Nephron (organoid): ENCODE measurements around the gene SATB2.

Experiments
- H3K27ac Mint-ChIP-seq, 3 experiments: 2 replicates each; pipeline ENCODE4 v1.8.0; 2020; ENCODE audit warnings: mixed read lengths in 3 of 3, mild to moderate bottlenecking in 2 of 3, moderate library complexity in 1 of 3
- H3K27me3 Mint-ChIP-seq: 2 replicates; pipeline ENCODE4 v1.8.0; 2021; ENCODE audit warnings: low read depth, mild to moderate bottlenecking, moderate library complexity, mixed read lengths
- H3K36me3 Mint-ChIP-seq: 2 replicates; pipeline ENCODE4 v1.8.0; 2020; ENCODE audit warnings: low read depth, mixed read lengths
- H3K4me1 Mint-ChIP-seq: 2 replicates; pipeline ENCODE4 v1.8.0; 2020; ENCODE audit warnings: mixed read lengths
- H3K4me3 Mint-ChIP-seq, 3 experiments: 2 replicates each; pipeline ENCODE4 v1.8.0; 2020; ENCODE audit warnings: mild to moderate bottlenecking in 3 of 3, mixed read lengths in 3 of 3, moderate library complexity in 2 of 3
- H3K9me3 Mint-ChIP-seq: 2 replicates; pipeline ENCODE4 v1.8.0; 2020; ENCODE audit warnings: mixed read lengths
- TF ChIP-seq, protein P1 (sequence below), 3 experiments: fragments of 200-600 bp; sonication (generic); IDR thresholded peaks; one replicate each; pipeline ENCODE4 v1.5.0; 2021; ENCODE audit warnings: antibody characterized with exemption in 3 of 3; ENCODE audit not compliant: unreplicated experiment in 3 of 3

SATB2 gene

DNA sequence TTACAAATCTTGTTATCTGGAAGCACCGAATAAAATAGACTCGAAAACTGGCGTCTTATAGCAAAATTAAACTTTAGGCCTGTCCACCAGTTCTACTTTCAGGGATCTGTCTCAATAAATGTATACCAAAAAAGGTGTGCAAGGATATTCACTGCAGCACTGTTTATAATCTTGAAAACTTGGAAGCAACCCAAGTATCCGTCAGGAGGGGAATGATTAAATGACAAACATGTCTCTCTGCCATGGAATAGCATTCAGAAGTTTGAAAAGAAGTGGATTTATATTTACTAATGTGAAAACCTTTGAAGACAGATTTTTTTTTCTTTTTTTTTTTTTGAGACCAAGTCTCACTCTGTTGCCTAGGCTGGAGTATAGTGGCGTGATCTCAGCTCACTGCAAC lies 32.3 kb upstream of the SATB2 start:
- Mint-ChIP-seq H3K36me3 (no peaks in the 10 kb centered on the region), H3K27ac (no peak overlapping the region), H3K27me3 (peaks cover 9% of the 10 kb centered on the region), H3K4me1 (no peaks in the 10 kb centered on the region), H3K9me3 (no peaks in the 10 kb centered on the region), H3K4me3 (no peak overlapping the region)
- TF ChIP-seq, protein P1, sequence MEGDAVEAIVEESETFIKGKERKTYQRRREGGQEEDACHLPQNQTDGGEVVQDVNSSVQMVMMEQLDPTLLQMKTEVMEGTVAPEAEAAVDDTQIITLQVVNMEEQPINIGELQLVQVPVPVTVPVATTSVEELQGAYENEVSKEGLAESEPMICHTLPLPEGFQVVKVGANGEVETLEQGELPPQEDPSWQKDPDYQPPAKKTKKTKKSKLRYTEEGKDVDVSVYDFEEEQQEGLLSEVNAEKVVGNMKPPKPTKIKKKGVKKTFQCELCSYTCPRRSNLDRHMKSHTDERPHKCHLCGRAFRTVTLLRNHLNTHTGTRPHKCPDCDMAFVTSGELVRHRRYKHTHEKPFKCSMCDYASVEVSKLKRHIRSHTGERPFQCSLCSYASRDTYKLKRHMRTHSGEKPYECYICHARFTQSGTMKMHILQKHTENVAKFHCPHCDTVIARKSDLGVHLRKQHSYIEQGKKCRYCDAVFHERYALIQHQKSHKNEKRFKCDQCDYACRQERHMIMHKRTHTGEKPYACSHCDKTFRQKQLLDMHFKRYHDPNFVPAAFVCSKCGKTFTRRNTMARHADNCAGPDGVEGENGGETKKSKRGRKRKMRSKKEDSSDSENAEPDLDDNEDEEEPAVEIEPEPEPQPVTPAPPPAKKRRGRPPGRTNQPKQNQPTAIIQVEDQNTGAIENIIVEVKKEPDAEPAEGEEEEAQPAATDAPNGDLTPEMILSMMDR (IDR thresholded peaks at IDR 0.05; ENCODE audit: unreplicated experiment in 3 of 3), result no peak

DNA sequence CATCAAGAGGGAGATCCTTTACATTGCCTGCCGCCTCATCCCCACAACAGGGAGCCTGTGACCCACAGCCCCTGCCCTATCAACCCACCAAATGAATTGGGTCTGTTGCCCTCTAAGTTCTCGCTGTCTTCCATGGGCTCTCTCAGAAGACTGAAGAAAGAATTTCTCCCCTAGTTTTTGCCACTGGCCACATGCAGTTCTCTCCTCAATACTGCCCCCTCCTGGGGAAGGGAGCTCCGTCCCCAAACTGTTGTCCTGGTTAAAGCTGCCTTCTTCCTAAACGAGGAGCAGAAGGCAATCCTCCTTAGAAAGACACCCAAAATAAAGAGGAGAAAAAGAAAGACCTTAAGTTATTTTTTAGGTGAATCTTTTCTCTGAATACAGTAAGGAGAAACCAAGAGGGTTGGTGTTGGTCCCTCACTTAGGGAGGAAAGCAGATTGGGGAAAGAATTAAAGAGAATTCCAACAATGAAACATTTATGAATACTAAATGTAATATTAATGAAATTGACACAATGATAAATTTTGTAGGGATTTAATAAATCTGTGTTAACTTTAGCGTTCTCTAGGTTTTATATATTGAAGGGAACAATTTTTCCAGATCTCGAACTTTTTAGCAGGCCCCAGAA lies 31.1 kb upstream of the SATB2 start:
- Mint-ChIP-seq H3K36me3 (no peaks in the 10 kb centered on the region), H3K27ac (no peak overlapping the region), H3K9me3 (no peaks in the 10 kb centered on the region), H3K4me1 (no peaks in the 10 kb centered on the region), H3K4me3 (no peak overlapping the region), H3K27me3 (peaks cover 14% of the 10 kb centered on the region)
- TF ChIP-seq, protein P1 (IDR thresholded peaks at IDR 0.05; ENCODE audit: unreplicated experiment in 3 of 3), result peak; percentile 50 to 70 (median 61)

DNA sequence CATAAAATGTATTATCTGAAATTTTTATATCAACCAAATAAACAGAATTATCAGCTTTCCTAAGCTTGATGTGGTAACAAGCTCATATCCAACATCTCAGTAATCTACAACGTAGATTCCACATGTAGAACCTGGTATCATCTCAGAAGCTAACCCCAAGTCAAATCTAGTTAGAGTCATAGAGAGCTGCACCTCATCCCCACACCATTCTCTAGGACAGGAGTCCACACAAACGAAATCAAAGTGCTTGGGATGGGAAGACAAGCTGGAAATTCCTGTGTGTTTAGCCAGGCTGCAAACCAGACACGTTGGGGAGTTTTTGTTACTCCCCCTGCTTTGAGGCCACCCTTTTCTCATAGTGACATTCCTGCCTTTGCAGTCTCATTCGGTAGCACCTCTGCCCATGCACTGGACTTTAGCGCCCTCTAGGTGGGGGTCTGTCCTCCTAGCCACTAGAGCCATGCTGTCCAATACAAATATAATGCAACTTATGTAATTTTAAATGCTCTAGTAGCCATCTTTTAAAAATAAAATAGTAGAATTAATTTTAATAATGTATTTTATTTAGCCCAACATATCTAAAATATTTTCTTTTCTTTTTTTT lies 28.1 kb upstream of the SATB2 start:
- Mint-ChIP-seq H3K36me3 (no peaks in the 10 kb centered on the region), H3K4me1 (no peaks in the 10 kb centered on the region), H3K9me3 (no peaks in the 10 kb centered on the region), H3K4me3 (no peak overlapping the region), H3K27me3 (peaks cover 23% of the 10 kb centered on the region), H3K27ac (no peak overlapping the region)
- TF ChIP-seq, protein P1 (IDR thresholded peaks at IDR 0.05; ENCODE audit: unreplicated experiment in 3 of 3), result peak; percentile 45 to 74 (median 61)

DNA sequence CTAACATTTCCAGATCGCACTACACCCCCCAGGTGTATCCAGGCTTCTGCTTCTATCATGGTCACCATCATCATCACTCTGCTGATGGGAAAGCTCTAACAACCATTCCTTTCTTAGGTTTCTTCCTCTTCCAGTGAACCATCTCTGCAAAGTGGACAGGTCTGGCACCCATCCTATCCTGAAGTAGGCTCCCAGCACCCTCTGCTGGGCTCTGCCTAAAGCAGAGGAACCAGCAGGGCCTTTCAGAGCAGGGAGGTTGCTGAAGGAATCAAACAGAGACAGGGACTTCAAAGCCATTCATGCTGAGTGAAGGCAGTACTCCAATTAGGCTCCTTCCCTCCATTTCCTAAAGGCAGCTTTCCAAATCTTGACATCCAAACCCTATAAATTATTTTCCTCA lies 27.2 kb upstream of the SATB2 start:
- no peak overlapping the region for H3K27ac Mint-ChIP-seq
- TF ChIP-seq, protein P1 (IDR thresholded peaks at IDR 0.05; ENCODE audit: unreplicated experiment in 3 of 3), result peak in 1 of 3 experiments; percentile 19
- H3K27me3 Mint-ChIP-seq, result peaks cover 27% of the 10 kb centered on the region
- no peak overlapping the region for H3K4me3 Mint-ChIP-seq
- H3K4me1 Mint-ChIP-seq, result no peaks in the 10 kb centered on the region
- no peaks in the 10 kb centered on the region for H3K36me3 Mint-ChIP-seq
- H3K9me3 Mint-ChIP-seq, result no peaks in the 10 kb centered on the region

DNA sequence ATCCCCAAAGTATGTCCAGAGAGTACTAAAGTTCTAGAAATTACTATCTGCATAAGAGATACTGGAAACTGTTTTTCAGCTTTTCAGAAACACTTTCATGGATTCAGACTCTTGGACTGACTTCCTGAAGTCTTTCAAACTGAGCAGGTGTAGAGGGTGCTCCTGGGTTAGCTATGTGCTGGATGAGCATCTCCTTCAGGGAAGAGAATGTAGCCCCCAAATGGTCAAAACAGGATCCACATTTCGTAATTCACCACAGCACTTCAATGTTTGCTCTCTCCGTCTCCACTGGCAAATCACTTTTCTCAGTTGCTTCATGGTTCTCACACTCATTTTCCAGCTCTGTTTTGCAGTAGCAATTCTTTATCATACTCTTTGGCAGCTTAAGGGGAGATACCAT lies 23.2 kb upstream of the SATB2 start:
- Mint-ChIP-seq H3K4me3 (no peak overlapping the region), H3K27me3 (peaks cover 50% of the 10 kb centered on the region), H3K4me1 (no peaks in the 10 kb centered on the region), H3K36me3 (no peaks in the 10 kb centered on the region), H3K27ac (no peak overlapping the region), H3K9me3 (no peaks in the 10 kb centered on the region)
- TF ChIP-seq, protein P1 (IDR thresholded peaks at IDR 0.05; ENCODE audit: unreplicated experiment in 3 of 3), result no peak
